Dedifferentiated amniotic fluid mesenchymal stem cell (primary cell): ENCODE data around the gene BCOR.

Experiments
- DNase-seq: peaks from one replicate; pipeline ENCODE4 v3.0.0-alpha.2; 2016; ENCODE audit errors: extremely low spot score

BCOR gene

GRCh38 chrX:40097504-40098263 lies at the start of gene BCOR:
Gene BCOR (minus strand): TSS chrX:40097958. CDS start chrX:40077929, 20,029 bp downstream.
- no peak for DNase-seq

- no peak for DNase-seq
These were observed 49.6 kb upstream of the BCOR start for GRCh38 chrX:40147126-40147952.

- no peak for DNase-seq
These were observed 48.7 kb upstream of the BCOR start for GRCh38 chrX:40146262-40147125.

- DNase-seq, result no peak
These were observed 48.1 kb upstream of the BCOR start for GRCh38 chrX:40145923-40146261.

- no peak for DNase-seq
These were observed 47.5 kb upstream of the BCOR start for GRCh38 chrX:40145001-40145922.

- no peak for DNase-seq
These were observed 46.8 kb upstream of the BCOR start for GRCh38 chrX:40144576-40144975.

GRCh38 chrX:40143987-40144386 lies 46.2 kb upstream of the BCOR start:
- no peak for DNase-seq

- DNase-seq, result no peak
These were observed 45.2 kb upstream of the BCOR start for GRCh38 chrX:40143001-40143400.

GRCh38 chrX:40142417-40142816 lies 44.7 kb upstream of the BCOR start:
- DNase-seq, result no peak

GRCh38 chrX:40140706-40141499 lies 43.1 kb upstream of the BCOR start:
- DNase-seq, result no peak

- DNase-seq, result peak; percentile 39
These were observed 35.0 kb upstream of the BCOR start for GRCh38 chrX:40132751-40133150.

GRCh38 chrX:40131654-40132337 lies 34.0 kb upstream of the BCOR start:
- DNase-seq, result no peak

GRCh38 chrX:40130207-40130606 lies 32.4 kb upstream of the BCOR start:
- DNase-seq, result no peak

GRCh38 chrX:40127052-40127451 lies 29.3 kb upstream of the BCOR start:
- no peak for DNase-seq

GRCh38 chrX:40122487-40122886 lies 24.7 kb upstream of the BCOR start:
- no peak for DNase-seq

GRCh38 chrX:40121618-40122017 lies 23.9 kb upstream of the BCOR start:
- DNase-seq, result no peak

GRCh38 chrX:40120838-40121580 lies 23.3 kb upstream of the BCOR start:
- no peak for DNase-seq

- DNase-seq, result no peak
These were observed 20.0 kb upstream of the BCOR start for GRCh38 chrX:40117715-40118285.

GRCh38 chrX:40116925-40117324 lies 19.2 kb upstream of the BCOR start:
- no peak for DNase-seq
